ENCODE measurements around the gene LILRB2.
"Not testable (repeated sequence)": the region's sequence is repeated elsewhere in the genome, so short reads cannot be mapped to it uniquely, and the experiment has no call there.

LILRB2 gene

GRCh38 chr19:54281007-54281728 lies at the start of gene LILRB2:
LILRB2 (minus strand) TSS chr19:54281110; CDS start chr19:54280496, 614 bp downstream.
- no peak for DNase-seq

DNA sequence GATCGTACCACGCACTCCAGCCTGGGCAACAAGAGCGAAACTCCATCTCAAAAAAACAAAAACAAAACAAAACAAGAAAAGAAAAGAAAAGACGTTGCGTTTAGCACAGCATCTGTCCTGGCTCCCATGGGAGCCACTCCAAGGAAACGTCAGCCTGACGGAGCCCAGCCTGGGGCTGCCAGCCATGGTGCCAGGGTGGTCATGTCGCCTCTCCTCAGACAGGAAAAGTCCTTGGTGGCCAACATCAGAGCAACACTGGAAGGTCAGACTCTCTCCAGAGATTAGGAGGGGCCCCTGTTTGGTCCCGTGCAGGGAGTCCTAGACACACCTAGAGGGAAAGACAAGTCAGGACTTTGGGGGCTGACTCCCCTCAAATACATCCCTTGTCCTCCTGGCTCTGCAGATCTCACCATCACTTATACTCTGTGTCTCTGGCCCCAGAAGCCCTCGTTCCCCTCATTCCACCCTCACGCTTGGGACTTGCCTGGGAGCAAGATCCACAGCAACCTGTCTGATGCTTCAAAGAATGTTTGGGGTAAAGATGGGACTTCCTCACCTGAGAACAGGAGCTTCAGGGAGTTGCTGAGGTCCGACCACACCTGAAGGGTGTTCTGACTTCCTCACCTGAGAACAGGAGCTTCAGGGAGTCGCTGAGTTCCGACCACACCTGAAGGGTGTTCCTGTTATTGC lies 48.7 kb upstream of the LILRB2 start:
- no peak for DNase-seq

- DNase-seq: not testable (repeated sequence)
Observed at GRCh38 chr19:54328781-54329180, 47.9 kb upstream of the LILRB2 start.

- no peak for DNase-seq
Observed at GRCh38 chr19:54325631-54326030, 44.7 kb upstream of the LILRB2 start.

- DNase-seq: peak in 1 of 2 experiments; percentile 40
Observed at GRCh38 chr19:54325194-54325621, 44.3 kb upstream of the LILRB2 start.

DNA sequence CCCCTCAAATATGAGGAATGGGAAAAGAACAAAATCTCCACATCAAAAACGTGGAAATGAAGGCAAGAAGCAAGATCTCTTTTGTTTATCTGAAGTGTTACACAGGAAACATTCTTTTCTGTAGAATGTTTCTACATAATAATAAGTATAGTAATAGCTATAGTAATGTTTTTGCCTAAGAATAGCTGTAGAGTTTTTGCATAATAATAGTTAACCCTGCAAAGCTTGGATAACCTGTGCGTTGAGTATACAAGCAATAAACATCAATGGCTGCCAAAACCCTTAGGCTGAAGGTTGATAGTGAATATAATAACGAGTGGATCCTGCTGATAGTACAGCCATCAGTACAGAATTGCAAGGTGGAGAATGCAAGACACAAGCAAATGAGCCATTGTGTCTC lies 43.2 kb upstream of the LILRB2 start:
- no peak for DNase-seq

- DNase-seq: not testable (repeated sequence)
Observed at GRCh38 chr19:54322934-54323333, 42.0 kb upstream of the LILRB2 start.

DNA sequence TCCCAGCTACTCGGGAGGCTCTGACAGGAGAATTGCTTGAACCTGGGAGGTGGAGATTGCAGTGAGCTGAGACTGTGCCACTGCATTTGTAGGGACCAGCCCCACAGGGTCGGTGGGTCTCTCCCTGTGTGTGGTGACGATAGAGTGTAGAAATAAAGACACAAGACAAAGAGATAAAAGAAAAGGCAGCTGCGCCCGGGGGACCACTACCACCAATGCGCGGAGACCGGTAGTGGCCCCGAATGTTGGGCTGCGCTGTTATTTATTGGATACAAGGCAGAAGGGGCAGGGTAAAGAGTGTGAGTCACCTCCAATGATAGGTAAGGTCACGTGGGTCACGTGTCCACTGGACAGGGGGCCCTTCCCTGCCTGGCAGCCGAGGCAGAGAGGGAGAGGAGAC lies 41.4 kb upstream of the LILRB2 start:
- DNase-seq: not testable (repeated sequence)

DNA sequence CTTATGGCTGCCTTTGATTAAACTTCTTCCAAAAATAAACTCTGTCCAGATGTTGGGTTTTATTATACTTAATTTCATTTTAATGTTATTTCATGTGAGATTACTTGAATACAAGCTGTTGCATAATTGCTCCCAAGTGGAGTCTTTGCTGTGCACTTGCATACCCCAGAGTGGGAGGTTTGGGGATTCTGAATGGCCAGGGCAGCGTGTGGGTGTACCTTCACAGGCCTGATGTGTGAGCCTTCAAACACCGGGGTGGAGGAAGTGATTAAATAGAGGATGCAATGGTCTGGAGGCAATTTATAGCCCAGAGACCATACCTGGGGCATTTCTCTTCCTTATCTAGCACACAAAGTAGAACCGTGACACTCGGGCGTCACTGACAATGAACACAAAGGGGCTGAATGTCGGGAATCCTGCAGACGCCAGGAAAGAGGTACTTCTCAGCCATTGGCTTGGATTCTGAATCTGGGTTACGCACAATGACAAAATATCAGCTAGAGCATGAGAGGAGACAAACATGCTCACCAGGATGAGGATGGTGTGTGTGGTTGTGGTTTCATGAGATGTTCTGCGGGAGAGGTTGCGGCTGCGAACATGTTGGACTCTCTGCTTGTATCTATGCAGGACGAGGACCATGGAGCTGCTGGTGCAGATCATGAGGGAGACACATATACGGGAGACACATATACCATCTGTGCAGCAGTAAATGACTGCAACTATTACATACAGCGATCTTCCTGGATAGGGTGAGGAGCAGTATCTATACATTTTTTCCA lies 39.2 kb upstream of the LILRB2 start:
- DNase-seq: no peak

GRCh38 chr19:54319049-54319448 lies 38.1 kb upstream of the LILRB2 start:
- DNase-seq: no peak

DNA sequence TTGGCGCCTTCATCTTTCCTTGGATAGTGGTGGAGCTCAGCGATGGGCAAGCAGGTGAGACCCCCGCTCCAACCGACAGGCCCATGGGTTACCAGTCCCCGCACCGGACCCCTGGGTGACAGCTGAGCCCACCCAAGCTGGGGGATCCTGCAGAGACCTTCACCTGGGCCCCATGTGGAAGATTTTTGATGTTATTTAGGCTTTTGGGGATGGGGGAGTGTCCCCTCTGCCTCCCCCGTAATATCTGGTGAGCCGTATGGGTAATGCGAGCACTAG lies 37.0 kb upstream of the LILRB2 start:
- no peak for DNase-seq

GRCh38 chr19:54317108-54317964 lies 36.4 kb upstream of the LILRB2 start:
- no peak for DNase-seq

DNA sequence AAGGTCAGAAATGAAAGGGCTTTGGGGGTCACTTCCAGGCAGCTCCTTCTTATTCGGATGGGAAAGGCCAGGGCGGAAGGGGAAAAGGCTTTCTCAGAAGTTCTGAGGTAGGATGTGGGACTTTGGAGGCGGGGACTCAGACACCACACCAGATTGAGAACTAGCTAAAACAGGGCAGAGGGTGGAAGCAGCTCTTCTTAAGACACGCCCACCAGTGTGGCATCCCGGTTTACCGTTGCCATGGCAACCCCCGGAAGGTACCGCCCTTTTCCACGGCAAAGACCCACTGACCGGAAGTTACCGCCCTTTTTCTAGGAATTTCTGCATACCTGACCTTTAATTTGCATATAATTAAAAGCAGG lies 35.8 kb upstream of the LILRB2 start:
- no peak for DNase-seq

DNA sequence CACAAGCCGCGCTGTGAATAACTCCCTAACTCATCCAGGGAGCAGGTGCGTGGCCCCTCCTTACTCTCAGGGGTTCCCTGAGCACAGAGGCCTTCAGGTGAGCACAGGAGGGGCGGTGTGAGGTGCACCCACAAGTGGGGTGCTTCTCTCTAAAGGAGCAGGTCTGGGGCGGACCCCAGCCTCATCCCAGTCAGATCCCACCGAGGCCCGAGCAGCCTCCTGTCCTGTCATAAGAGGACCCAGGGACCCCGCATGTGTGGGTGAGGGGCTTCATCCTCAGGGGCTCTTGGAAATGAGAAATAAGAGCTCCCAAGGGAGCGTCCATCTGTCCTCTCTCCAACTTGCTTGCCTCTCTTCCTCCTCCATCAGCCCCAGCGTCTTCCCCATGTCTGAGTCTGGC lies 35.0 kb upstream of the LILRB2 start:
- DNase-seq: no peak

- no peak for DNase-seq
Observed at GRCh38 chr19:54312436-54313377, 31.8 kb upstream of the LILRB2 start, which contains the start of gene LILRA5. LILRA5 (minus strand) TSS chr19:54313166; CDS start chr19:54313019, 147 bp downstream.

GRCh38 chr19:54312011-54312410 lies 31.1 kb upstream of the LILRB2 start:
- DNase-seq: no peak

- DNase-seq: no peak
Observed at GRCh38 chr19:54311486-54311885, 30.6 kb upstream of the LILRB2 start.

GRCh38 chr19:54310543-54310942 lies 29.6 kb upstream of the LILRB2 start:
- no peak for DNase-seq

DNA sequence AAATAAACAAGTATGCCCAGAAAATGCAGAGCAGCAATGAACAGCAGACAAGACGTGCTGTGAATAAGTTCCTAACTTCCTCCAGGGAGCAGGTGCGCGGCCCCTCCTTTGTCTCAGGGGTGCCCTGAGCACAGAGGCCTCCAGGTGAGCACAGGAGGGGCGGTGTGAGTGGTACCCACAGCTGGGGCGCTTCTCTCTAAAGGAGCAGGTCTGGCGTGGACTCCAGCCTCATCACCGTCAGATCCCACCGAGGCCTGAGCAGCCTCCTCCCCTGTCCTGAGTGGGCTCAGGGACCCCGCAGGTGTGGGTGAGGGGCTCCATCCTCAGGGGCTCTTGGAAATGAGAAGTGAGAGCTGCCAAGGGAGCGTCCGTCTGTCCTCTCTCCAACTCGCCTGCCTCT lies 28.9 kb upstream of the LILRB2 start:
- no peak for DNase-seq

DNA sequence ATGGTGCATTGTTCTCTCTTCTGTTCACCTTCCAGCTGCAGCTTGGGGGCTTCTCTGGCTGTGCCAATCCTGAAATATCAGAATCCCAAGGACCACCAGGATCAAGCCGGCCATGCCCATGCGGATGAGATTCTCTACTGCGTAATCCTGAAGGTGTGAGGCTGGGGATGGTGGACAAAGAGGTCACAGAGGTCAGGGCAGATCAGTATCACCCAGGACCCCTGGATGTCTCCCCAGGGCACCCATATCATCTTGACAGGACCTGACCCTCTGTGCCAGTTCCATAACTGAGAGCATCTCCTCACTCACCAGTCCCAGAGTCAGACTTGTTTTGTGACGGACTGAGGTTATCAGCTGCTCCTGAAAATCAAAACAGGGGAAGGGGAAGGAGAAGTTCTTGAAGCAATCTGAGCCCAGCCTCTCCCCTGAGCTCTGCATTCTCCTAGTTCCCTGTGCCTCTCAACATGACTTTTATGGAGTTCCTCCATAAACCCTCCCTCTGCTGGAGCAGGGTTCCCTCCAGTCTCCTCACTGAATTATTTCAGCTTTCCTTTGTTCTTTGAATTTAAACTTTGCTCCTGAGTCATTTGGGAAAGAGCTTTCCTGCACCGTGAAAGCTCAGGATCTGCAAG lies 26.6 kb upstream of the LILRB2 start:
- no peak for DNase-seq

DNA sequence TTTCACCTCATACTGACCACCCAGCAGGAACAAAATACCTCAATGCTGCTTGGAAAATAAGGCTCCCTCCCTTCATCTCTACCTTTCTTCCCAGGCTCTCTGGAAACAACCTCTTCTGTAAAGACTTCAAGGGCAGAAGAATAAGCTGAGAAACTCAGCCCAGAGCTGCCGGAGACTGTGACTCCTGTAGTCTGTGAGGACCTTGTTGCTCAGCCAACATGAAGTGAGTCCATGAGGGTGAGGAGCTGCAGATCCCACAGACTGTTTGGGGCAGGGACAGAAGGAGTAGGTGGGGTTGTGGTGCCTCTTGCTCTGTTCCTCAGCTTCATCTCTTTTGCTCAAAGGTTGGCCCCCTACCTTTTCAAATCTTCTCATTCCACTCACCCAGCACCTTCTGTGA lies 24.2 kb upstream of the LILRB2 start:
- no peak for DNase-seq

Measured in NCI-H524 (cell line).